Measurements from ENCODE around the gene SOX8. TPM values are rescaled to one million over a fixed set of nuclear protein-coding genes. Genes with fewer than 3 reads are reported as not detected.

Gene SOX8
- polyA plus RNA-seq, 1 donor from 2014 or later, result 3.9 TPM

GRCh38 chr16:1021553-1022160, 40.1 kb downstream of the SOX8 start:
- no peak overlapping the region for H3K4me3 ChIP-seq (ENCODE audit: low read length)
- H4K20me1 ChIP-seq (ENCODE audit: insufficient read depth), result no peaks in the 10 kb centered on the region
- H3F3A ChIP-seq (ENCODE audit: insufficient read depth, low read length, poor library complexity, severe bottlenecking), result no peaks in the 10 kb centered on the region
- no peaks in the 10 kb centered on the region for H3K9me3 ChIP-seq (ENCODE audit: low read length)
- no peaks in the 10 kb centered on the region for H3K79me2 ChIP-seq (replicated peaks; ENCODE audit: insufficient read depth, low read length)
- no peak overlapping the region for H2AFZ ChIP-seq (ENCODE audit: low read depth, low read length)
- no peaks in the 10 kb centered on the region for H3K9me2 ChIP-seq (ENCODE audit: insufficient read depth, low read length)
- no peak overlapping the region for H3K27ac ChIP-seq (ENCODE audit: low read length)
- TF ChIP-seq MXI1 (conservative IDR thresholded peaks at IDR 0.05; ENCODE audit: poor library complexity, severe bottlenecking), result no peak
- no peak for TF ChIP-seq EP300 (conservative IDR thresholded peaks at IDR 0.05; ENCODE audit: poor library complexity, severe bottlenecking)
- TF ChIP-seq EZH2 (IDR thresholded peaks at IDR 0.05; ENCODE audit: borderline replicate concordance, insufficient read depth, low read length, poor library complexity, severe bottlenecking), result no peak
- TF ChIP-seq, protein P1, sequence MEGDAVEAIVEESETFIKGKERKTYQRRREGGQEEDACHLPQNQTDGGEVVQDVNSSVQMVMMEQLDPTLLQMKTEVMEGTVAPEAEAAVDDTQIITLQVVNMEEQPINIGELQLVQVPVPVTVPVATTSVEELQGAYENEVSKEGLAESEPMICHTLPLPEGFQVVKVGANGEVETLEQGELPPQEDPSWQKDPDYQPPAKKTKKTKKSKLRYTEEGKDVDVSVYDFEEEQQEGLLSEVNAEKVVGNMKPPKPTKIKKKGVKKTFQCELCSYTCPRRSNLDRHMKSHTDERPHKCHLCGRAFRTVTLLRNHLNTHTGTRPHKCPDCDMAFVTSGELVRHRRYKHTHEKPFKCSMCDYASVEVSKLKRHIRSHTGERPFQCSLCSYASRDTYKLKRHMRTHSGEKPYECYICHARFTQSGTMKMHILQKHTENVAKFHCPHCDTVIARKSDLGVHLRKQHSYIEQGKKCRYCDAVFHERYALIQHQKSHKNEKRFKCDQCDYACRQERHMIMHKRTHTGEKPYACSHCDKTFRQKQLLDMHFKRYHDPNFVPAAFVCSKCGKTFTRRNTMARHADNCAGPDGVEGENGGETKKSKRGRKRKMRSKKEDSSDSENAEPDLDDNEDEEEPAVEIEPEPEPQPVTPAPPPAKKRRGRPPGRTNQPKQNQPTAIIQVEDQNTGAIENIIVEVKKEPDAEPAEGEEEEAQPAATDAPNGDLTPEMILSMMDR (IDR thresholded peaks at IDR 0.05; ENCODE audit: poor library complexity, severe bottlenecking), result no peak
- TF ChIP-seq RAD21 (conservative IDR thresholded peaks at IDR 0.05), result no peak
- no peak for TF ChIP-seq SMC3 (conservative IDR thresholded peaks at IDR 0.05; ENCODE audit: poor library complexity)
- no peak for TF ChIP-seq POLR2AphosphoS5 (IDR thresholded peaks at IDR 0.05)
- TF ChIP-seq REST (IDR thresholded peaks at IDR 0.05; ENCODE audit: borderline replicate concordance), result no peak
- TF ChIP-seq TAF1 (IDR thresholded peaks at IDR 0.05; ENCODE audit: low read depth), result no peak
- no peaks in the 10 kb centered on the region for H3K36me3 ChIP-seq (ENCODE audit: insufficient read depth, low read length)
- no peak overlapping the region for H3K4me2 ChIP-seq (ENCODE audit: low read length)
- H3K27me3 ChIP-seq (ENCODE audit: insufficient read depth, low read depth, low read length), result no peaks in the 10 kb centered on the region
- H3K9ac ChIP-seq (ENCODE audit: low read length), result no peak overlapping the region

DNA sequence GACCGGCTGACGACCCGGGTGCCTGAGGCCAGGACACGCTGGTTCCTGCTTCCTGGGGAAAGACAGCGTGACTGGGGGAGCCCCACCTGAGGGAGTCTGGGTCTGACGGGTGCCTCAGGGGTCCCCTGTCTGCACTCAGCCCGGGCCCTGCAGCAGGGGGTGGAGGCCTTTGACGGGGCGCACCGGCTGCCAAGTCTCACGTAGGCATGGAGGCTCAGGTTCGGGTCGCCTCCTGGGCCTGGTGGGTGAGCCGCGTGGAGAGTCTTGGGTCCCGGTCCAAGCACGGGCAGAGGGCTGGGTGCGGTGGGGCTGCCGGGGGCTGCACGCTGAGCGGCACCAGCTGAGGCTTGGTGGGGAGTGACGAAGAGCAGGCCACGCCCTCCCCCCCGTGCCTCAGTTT, 40.9 kb downstream of the SOX8 start:
- TF ChIP-seq TAF1 (IDR thresholded peaks at IDR 0.05; ENCODE audit: low read depth) (no peak), SMC3 (conservative IDR thresholded peaks at IDR 0.05; ENCODE audit: poor library complexity) (no peak), REST (IDR thresholded peaks at IDR 0.05; ENCODE audit: borderline replicate concordance) (no peak), RAD21 (conservative IDR thresholded peaks at IDR 0.05) (no peak), MXI1 (conservative IDR thresholded peaks at IDR 0.05; ENCODE audit: poor library complexity, severe bottlenecking) (no peak), POLR2AphosphoS5 (IDR thresholded peaks at IDR 0.05) (no peak), EP300 (conservative IDR thresholded peaks at IDR 0.05; ENCODE audit: poor library complexity, severe bottlenecking) (no peak), EZH2 (IDR thresholded peaks at IDR 0.05; ENCODE audit: borderline replicate concordance, insufficient read depth, low read length, poor library complexity, severe bottlenecking) (no peak)
- TF ChIP-seq, protein P1 (IDR thresholded peaks at IDR 0.05; ENCODE audit: poor library complexity, severe bottlenecking), result no peak
- Histone ChIP-seq H3F3A (ENCODE audit: insufficient read depth, low read length, poor library complexity, severe bottlenecking) (no peaks in the 10 kb centered on the region), H3K79me2 (replicated peaks; ENCODE audit: insufficient read depth, low read length) (no peaks in the 10 kb centered on the region), H3K9ac (ENCODE audit: low read length) (no peak overlapping the region), H3K27ac (ENCODE audit: low read length) (no peak overlapping the region), H3K9me3 (ENCODE audit: low read length) (no peaks in the 10 kb centered on the region), H3K27me3 (ENCODE audit: insufficient read depth, low read depth, low read length) (no peaks in the 10 kb centered on the region), H3K4me3 (ENCODE audit: low read length) (no peak overlapping the region), H3K36me3 (ENCODE audit: insufficient read depth, low read length) (no peaks in the 10 kb centered on the region), H3K9me2 (ENCODE audit: insufficient read depth, low read length) (no peaks in the 10 kb centered on the region), H4K20me1 (ENCODE audit: insufficient read depth) (no peaks in the 10 kb centered on the region), H2AFZ (ENCODE audit: low read depth, low read length) (no peak overlapping the region), H3K4me2 (ENCODE audit: low read length) (no peak overlapping the region)

Data from neural cell (in vitro differentiated cells).